Right cardiac atrium (tissue), 5 donors: ENCODE measurements around the gene FNIP1. TPM values are rescaled to one million over a fixed set of nuclear protein-coding genes. Genes with fewer than 3 reads are reported as not detected.
"Not testable (repeated sequence)": the region's sequence is repeated elsewhere in the genome, so short reads cannot be mapped to it uniquely, and the experiment has no call there.

Experiments
- ATAC-seq, 2 donors: fragments of 200-7000 bp; cut with Tn5 transposase; one replicate each; pipeline versions ENCODE4 v1.8.0 to v1.9.1; 2020; ENCODE audit warnings: moderate library complexity in 2 of 2, mild to moderate bottlenecking in 1 of 2
- DNase-seq, 3 donors: peaks; one replicate each; pipeline ENCODE4 v3.0.0-alpha.2; 2020
- H3K27ac ChIP-seq: one replicate; pipeline ENCODE4 v1.5.1; 2013; ENCODE audit warnings: mild to moderate bottlenecking, low read length, control low read depth, moderate library complexity
- H3K27me3 ChIP-seq: one replicate; pipeline ENCODE4 v1.6.1; 2013; ENCODE audit not compliant: control insufficient read depth, insufficient read depth
- H3K4me1 ChIP-seq: one replicate; pipeline ENCODE4 v1.6.1; 2013; ENCODE audit warnings: low read length; ENCODE audit not compliant: control insufficient read depth, insufficient read depth
- H3K4me3 ChIP-seq: one replicate; pipeline ENCODE4 v1.5.1; 2013; ENCODE audit warnings: low read length, control low read depth
- H3K9me3 ChIP-seq: one replicate; pipeline ENCODE4 v1.6.1; 2013; ENCODE audit warnings: low read length; ENCODE audit not compliant: control insufficient read depth
- WGBS: extraction: QIAGEN DNeasy Blood & Tissue Kit; methylation state at CpG from one replicate; pipeline ENCODE4 v1.1.7; 2013; 5-methylcytosine and 5-hydroxymethylcytosine counted together
- intact Hi-C, 4 donors: fragments of 100-400 bp; cut with DNase I; formaldehyde crosslinking; loops; one replicate each; pipeline versions ENCODE4 v1.11.0 to v1.14.0; 2022 to 2023
- polyA plus RNA-seq: library from polyadenylated mRNA; stranded (reverse); fragments of 200-250 nt; gene quantifications from one replicate; pipeline ENCODE4 v1.2.3, GENCODE V29; 2013
- total RNA-seq, 4 donors: library from RNA; stranded (reverse); fragmentation: NEBNext Ultra II Directional; extraction: Animal tissue kit (Norgen Biotek cat#: 25700); gene quantifications; one replicate each; pipeline ENCODE4 v1.2.1, GENCODE V29; 2021
- donor health status: healthy with polysubstance abuse.
- donor health status: DM: no; HTN: yes; CAD: no.
- donor health status: DM: no; HTN: no; CAD: no.
- donor health status: DM: no; HTN: yes; CAD: no; lungs with severe emphysema.
- donor health status: DM: yes; HTN: yes; CAD: no.

Gene FNIP1
- total and polyA plus RNA-seq, 5 donors, result 5.8 to 35.8 (median 29.7) TPM

- H3K4me1 ChIP-seq, H3K27me3 ChIP-seq, H3K27ac ChIP-seq, DNase-seq, intact Hi-C loops, ATAC-seq, H3K4me3 ChIP-seq, H3K9me3 ChIP-seq: not testable (repeated sequence)
- WGBS, result 96% methylated on average over 2 of the region's 2 CpGs
These were observed 175.7 kb downstream of the FNIP1 start for GRCh38 chr5:131621164-131621563.

GRCh38 chr5:131619102-131619501 lies 177.7 kb downstream of the FNIP1 start:
- peaks cover 1% of the 10 kb centered on the region for H3K4me1 ChIP-seq
- WGBS, result 71% methylated on average over 8 of the region's 8 CpGs
- ATAC-seq, result no peak

GRCh38 chr5:131617140-131617822 lies 179.5 kb downstream of the FNIP1 start:
- intact Hi-C loops, result no loop called here

More at GRCh38 chr5:131619102-131619501, 177.7 kb downstream of the FNIP1 start:
- H3K4me3 ChIP-seq, result no peak overlapping the region
- no peak overlapping the region for H3K27ac ChIP-seq
- no peaks in the 10 kb centered on the region for H3K27me3 ChIP-seq
- no peaks in the 10 kb centered on the region for H3K9me3 ChIP-seq
- no peak for DNase-seq
- intact Hi-C loops, result no loop called here

GRCh38 chr5:131615957-131616356 lies 180.9 kb downstream of the FNIP1 start:
- no peak for ATAC-seq
- WGBS, result 85% methylated on average over 2 of the region's 2 CpGs
- H3K4me3 ChIP-seq, result no peak overlapping the region
- H3K4me1 ChIP-seq, result peaks cover 1% of the 10 kb centered on the region
- H3K27ac ChIP-seq, result no peak overlapping the region
- intact Hi-C loops, result no loop called here
- DNase-seq, result no peak
- no peaks in the 10 kb centered on the region for H3K9me3 ChIP-seq
- no peaks in the 10 kb centered on the region for H3K27me3 ChIP-seq

More at GRCh38 chr5:131617140-131617822, 179.5 kb downstream of the FNIP1 start:
- no peak for DNase-seq
- Histone ChIP-seq H3K27ac (no peak overlapping the region), H3K4me1 (peaks cover 1% of the 10 kb centered on the region), H3K4me3 (no peak overlapping the region), H3K9me3 (no peaks in the 10 kb centered on the region), H3K27me3 (no peaks in the 10 kb centered on the region)
- ATAC-seq, result no peak
- WGBS, result 78% methylated on average over 11 of the region's 11 CpGs

- ATAC-seq (no peak), DNase-seq (no peak)
- peaks cover 7% of the 10 kb centered on the region for H3K4me1 ChIP-seq
- H3K27me3 ChIP-seq, result no peaks in the 10 kb centered on the region
- no peaks in the 10 kb centered on the region for H3K9me3 ChIP-seq
- no peak overlapping the region for H3K27ac ChIP-seq
- intact Hi-C loops, result no loop called here
- H3K4me3 ChIP-seq, result no peak overlapping the region
These were observed 183.4 kb downstream of the FNIP1 start for GRCh38 chr5:131613423-131613822.

GRCh38 chr5:131611064-131611381 lies 185.8 kb downstream of the FNIP1 start:
- Histone ChIP-seq H3K27me3 (no peaks in the 10 kb centered on the region), H3K4me1 (peaks cover 12% of the 10 kb centered on the region), H3K9me3 (no peaks in the 10 kb centered on the region), H3K4me3 (no peak overlapping the region), H3K27ac (no peak overlapping the region)
- intact Hi-C loops, result no loop called here
- DNase-seq (no peak), ATAC-seq (no peak)
- 94% methylated on average over 2 of the region's 2 CpGs for WGBS

GRCh38 chr5:131610198-131611063 lies 186.4 kb downstream of the FNIP1 start:
- no peak overlapping the region for H3K27ac ChIP-seq
- peaks cover 13% of the 10 kb centered on the region for H3K4me1 ChIP-seq
- H3K9me3 ChIP-seq, result no peaks in the 10 kb centered on the region
- no peak overlapping the region for H3K4me3 ChIP-seq
- WGBS, result 73% methylated on average over 6 of the region's 6 CpGs
- DNase-seq (no peak), ATAC-seq (no peak)
- intact Hi-C loops, result no loop called here
- no peaks in the 10 kb centered on the region for H3K27me3 ChIP-seq

GRCh38 chr5:131609774-131610173 lies 187.0 kb downstream of the FNIP1 start:
- DNase-seq (no peak), ATAC-seq (no peak)
- intact Hi-C loops, result no loop called here
- no peak overlapping the region for H3K4me3 ChIP-seq
- peaks cover 13% of the 10 kb centered on the region for H3K4me1 ChIP-seq
- H3K27ac ChIP-seq, result no peak overlapping the region
- no peaks in the 10 kb centered on the region for H3K9me3 ChIP-seq
- 87% methylated on average over 1 of the region's 1 CpG for WGBS
- no peaks in the 10 kb centered on the region for H3K27me3 ChIP-seq

GRCh38 chr5:131608597-131608996 lies 188.2 kb downstream of the FNIP1 start:
- Histone ChIP-seq H3K27me3 (no peaks in the 10 kb centered on the region), H3K4me3 (no peak overlapping the region), H3K27ac (no peak overlapping the region), H3K9me3 (no peaks in the 10 kb centered on the region), H3K4me1 (peaks cover 13% of the 10 kb centered on the region)
- DNase-seq, result no peak
- no peak for ATAC-seq
- 84% methylated on average over 5 of the region's 5 CpGs for WGBS
- intact Hi-C loops, result no loop called here

GRCh38 chr5:131607903-131608540 lies 188.8 kb downstream of the FNIP1 start:
- Histone ChIP-seq H3K4me1 (peaks cover 13% of the 10 kb centered on the region), H3K27ac (no peak overlapping the region), H3K4me3 (no peak overlapping the region), H3K9me3 (no peaks in the 10 kb centered on the region), H3K27me3 (no peaks in the 10 kb centered on the region)
- no peak for ATAC-seq
- DNase-seq, result no peak
- intact Hi-C loops, result no loop called here
- WGBS, result 41% methylated on average over 4 of the region's 4 CpGs

GRCh38 chr5:131607418-131607817 lies 189.4 kb downstream of the FNIP1 start:
- DNase-seq, result no peak
- 61% methylated on average over 4 of the region's 4 CpGs for WGBS

More at GRCh38 chr5:131607418-131607817, 189.4 kb downstream of the FNIP1 start:
- intact Hi-C loops, result no loop called here
- peaks cover 13% of the 10 kb centered on the region for H3K4me1 ChIP-seq
- no peak overlapping the region for H3K4me3 ChIP-seq
- no peak overlapping the region for H3K27ac ChIP-seq
- H3K9me3 ChIP-seq, result no peaks in the 10 kb centered on the region
- H3K27me3 ChIP-seq, result no peaks in the 10 kb centered on the region
- peak in 1 of 2 donors; percentile 16 for ATAC-seq
